ENCODE results near the gene GIPC1. TPM values are rescaled to one million over a fixed set of nuclear protein-coding genes. Genes with fewer than 3 reads are reported as not detected.

The GIPC1 gene
- polyA plus RNA-seq, 3 donors = 4.0 to 6.2 (median 4.8) TPM

GRCh38 chr19:14433554-14434501 lies 62.1 kb downstream of the GIPC1 start:
- H3K4me3 Mint-ChIP-seq = peak overlapping the region; percentile 79 to 87
- Histone ChIP-seq H3K79me2 (ENCODE audit: insufficient read depth, low read length) (peaks cover 55% of the 10 kb centered on the region), H3K36me3 (replicated peaks in 1 of 2; ENCODE audit: control insufficient read depth in 1 of 2, insufficient read depth in 2 of 2, low read length in 2 of 2) (peaks cover 0 to 5% of the 10 kb centered on the region in 2 donors), H3K27me3 (ENCODE audit: control insufficient read depth in 2 of 2, insufficient read depth in 2 of 2, low read length in 2 of 2) (peaks cover 0 to 2% of the 10 kb centered on the region in 2 donors), H3K4me1 (ENCODE audit: control insufficient read depth in 1 of 2, insufficient read depth in 2 of 2, low read length in 2 of 2) (peaks cover 48 to 57% of the 10 kb centered on the region in 2 donors), H3K4me2 (replicated peaks; ENCODE audit: extremely low read depth, low read length, poor library complexity, severe bottlenecking) (peak overlapping the region; percentile 93), H3K9ac (ENCODE audit: insufficient read depth, low read length, poor library complexity, severe bottlenecking) (peak overlapping the region; percentile 78), H3K9me3 (replicated peaks in 1 of 2; ENCODE audit: control insufficient read depth in 1 of 2, insufficient read depth in 1 of 2, low read length in 2 of 2) (no peaks in the 10 kb centered on the region), H4K20me1 (ENCODE audit: insufficient read depth, low read length) (peaks cover 7% of the 10 kb centered on the region), H2AFZ (ENCODE audit: insufficient read depth, low read depth, low read length, poor library complexity, severe bottlenecking) (peak overlapping the region; percentile 88), H3K27ac (ENCODE audit: low read depth in 1 of 2, low read length in 2 of 2) (peak overlapping the region in 1 of 2 donors; percentile 62), H3K4me3 (replicated peaks in 1 of 3; ENCODE audit: low read depth in 2 of 3, low read length in 3 of 3) (peak overlapping the region; percentile 57 to 93 (median 89))
- intact Hi-C loops (cut with micrococcal nuclease) = loop anchor here in 1 of 2 donors (2.0 kb wide), 2 partner anchors 13 to 39 kb away; no protein-coding TSS in a partner anchor
- 2% methylated on average over 24 of the region's 52 CpGs for WGBS (ENCODE audit: insufficient coverage)
- peaks cover 2 to 14% of the 10 kb centered on the region in 2 donors for H3K36me3 Mint-ChIP-seq
- TF ChIP-seq CTCF (IDR thresholded peaks at IDR 0.05) = no peak
- no peak for DNase-seq
- peaks cover 47% of the 10 kb centered on the region for H3K4me1 Mint-ChIP-seq
- H3K9me3 Mint-ChIP-seq = no peaks in the 10 kb centered on the region
- H3K27me3 Mint-ChIP-seq (ENCODE audit: low read depth in 3 of 3) = peaks cover 6 to 15% (median 7%) of the 10 kb centered on the region in 3 donors
- H3K27ac Mint-ChIP-seq = peak overlapping the region in 6 of 7 donors; percentile 19 to 96 (median 82)

- 1% methylated on average over 81 of the region's 85 CpGs for WGBS (ENCODE audit: insufficient coverage)
- H3K4me1 Mint-ChIP-seq = peaks cover 38% of the 10 kb centered on the region
Observed at GRCh38 chr19:14432791-14433553, 63.0 kb downstream of the GIPC1 start, which contains the start of gene PKN1. PKN1 (plus strand) TSS chr19:14433306; CDS start chr19:14433522, 216 bp downstream.

More at GRCh38 chr19:14432791-14433553, 63.0 kb downstream of the GIPC1 start, which contains the start of gene PKN1:
- H3K79me2 ChIP-seq (ENCODE audit: insufficient read depth, low read length) = peaks cover 47% of the 10 kb centered on the region
- peak within 1 kb of the TSS; percentile 57 to 93 (median 89) for H3K4me3 ChIP-seq (replicated peaks in 1 of 3; ENCODE audit: low read depth in 2 of 3, low read length in 3 of 3)
- H3K27me3 Mint-ChIP-seq (ENCODE audit: low read depth in 3 of 3) = peaks cover 8 to 16% (median 9%) of the 10 kb centered on the region in 3 donors
- H3K27ac Mint-ChIP-seq = peak within 1 kb of the TSS; percentile 42 to 86 (median 79)
- intact Hi-C loops (cut with micrococcal nuclease) = loop anchor here in 1 of 2 donors (2.0 kb wide), 1 partner anchor 40 kb away; no protein-coding TSS in a partner anchor
- H3K36me3 ChIP-seq (replicated peaks in 1 of 2; ENCODE audit: control insufficient read depth in 1 of 2, insufficient read depth in 2 of 2, low read length in 2 of 2) = peaks cover 0 to 5% of the 10 kb centered on the region in 2 donors
- TF ChIP-seq CTCF (IDR thresholded peaks at IDR 0.05) = no peak
- H3K27ac ChIP-seq (ENCODE audit: low read depth in 1 of 2, low read length in 2 of 2) = peak within 1 kb of the TSS in 1 of 2 donors; percentile 62
- H3K27me3 ChIP-seq (ENCODE audit: control insufficient read depth in 2 of 2, insufficient read depth in 2 of 2, low read length in 2 of 2) = peaks cover 0 to 2% of the 10 kb centered on the region in 2 donors
- H3K9me3 ChIP-seq (replicated peaks in 1 of 2; ENCODE audit: control insufficient read depth in 1 of 2, insufficient read depth in 1 of 2, low read length in 2 of 2) = no peaks in the 10 kb centered on the region
- peaks cover 40 to 48% of the 10 kb centered on the region in 2 donors for H3K4me1 ChIP-seq (ENCODE audit: control insufficient read depth in 1 of 2, insufficient read depth in 2 of 2, low read length in 2 of 2)
- peak within 1 kb of the TSS; percentile 93 for H3K4me2 ChIP-seq (replicated peaks; ENCODE audit: extremely low read depth, low read length, poor library complexity, severe bottlenecking)
- peak within 1 kb of the TSS; percentile 78 for H3K9ac ChIP-seq (ENCODE audit: insufficient read depth, low read length, poor library complexity, severe bottlenecking)
- no peak for DNase-seq
- peaks cover 7% of the 10 kb centered on the region for H4K20me1 ChIP-seq (ENCODE audit: insufficient read depth, low read length)
- H3K36me3 Mint-ChIP-seq = peaks cover 2 to 14% of the 10 kb centered on the region in 2 donors
- H3K9me3 Mint-ChIP-seq = no peaks in the 10 kb centered on the region
- H2AFZ ChIP-seq (ENCODE audit: insufficient read depth, low read depth, low read length, poor library complexity, severe bottlenecking) = peak within 1 kb of the TSS; percentile 88
- H3K4me3 Mint-ChIP-seq = peak within 1 kb of the TSS; percentile 79 to 87

All from CD14-positive monocyte (primary cell).